AG20443 (cell line): ENCODE measurements around the gene RNASEH2C.
"Not testable (repeated sequence)": the region's sequence is repeated elsewhere in the genome, so short reads cannot be mapped to it uniquely, and the experiment has no call there.

ENCODE experiments used
- DNase-seq: peaks from one replicate; pipeline ENCODE4 v3.0.0; 2012; ENCODE audit warnings: low spot score, mixed read lengths

RNASEH2C gene

DNA sequence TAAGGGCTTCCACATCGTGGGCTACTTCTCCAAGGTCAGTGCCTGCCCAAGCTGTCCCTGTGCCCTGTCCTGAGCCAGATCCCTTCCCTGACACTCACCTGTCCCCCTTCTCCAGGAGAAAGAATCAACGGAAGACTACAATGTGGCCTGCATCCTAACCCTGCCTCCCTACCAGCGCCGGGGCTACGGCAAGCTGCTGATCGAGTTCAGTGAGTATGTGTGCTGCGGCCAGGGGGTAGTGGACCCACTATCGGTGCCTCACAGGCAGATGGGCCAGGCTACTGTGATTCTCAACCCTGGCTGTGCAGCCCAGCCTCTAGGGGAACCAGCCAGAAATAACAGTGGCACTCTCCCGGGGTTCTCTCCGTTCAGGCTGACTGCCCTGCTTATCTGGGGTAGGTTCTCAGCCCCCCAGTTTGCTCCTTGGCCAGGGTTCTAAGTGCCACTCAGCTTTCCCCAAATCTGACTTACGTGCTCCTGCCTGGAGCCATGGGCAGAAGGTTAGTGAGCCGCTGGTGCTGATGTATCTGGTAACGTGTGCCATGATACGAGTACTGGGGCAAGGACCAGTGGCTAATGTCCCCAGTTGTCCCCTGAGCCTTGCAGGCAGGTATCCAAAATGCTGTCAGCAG lies 3.7 kb downstream of the RNASEH2C start:
- no peak for DNase-seq

DNA sequence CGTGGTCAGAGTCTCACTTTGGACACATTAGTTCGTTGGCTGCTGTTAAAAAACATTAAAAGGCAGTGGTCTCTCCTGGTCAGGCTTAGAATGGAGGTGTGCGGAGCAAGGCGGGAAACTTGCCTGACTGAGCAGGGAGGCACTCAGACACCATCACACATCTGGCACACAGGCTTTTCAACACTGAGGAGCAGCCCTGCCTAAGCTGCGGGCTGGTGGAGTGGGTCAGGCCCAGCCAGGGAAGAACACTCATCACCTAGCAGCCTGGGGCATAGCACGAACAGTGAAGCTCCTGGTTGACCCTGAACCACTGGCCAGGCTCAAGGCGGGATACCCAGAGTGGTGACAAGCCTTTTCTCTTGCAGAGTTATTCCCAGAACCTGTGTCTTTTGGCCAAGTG lies 4.3 kb downstream of the RNASEH2C start:
- no peak for DNase-seq

GRCh38 chr11:65714433-65714832 lies 6.2 kb downstream of the RNASEH2C start:
- DNase-seq: no peak

- no peak for DNase-seq
These were observed 7.2 kb downstream of the RNASEH2C start for GRCh38 chr11:65713212-65713969.

- DNase-seq: no peak
These were observed 7.9 kb downstream of the RNASEH2C start for GRCh38 chr11:65712633-65713076.

DNA sequence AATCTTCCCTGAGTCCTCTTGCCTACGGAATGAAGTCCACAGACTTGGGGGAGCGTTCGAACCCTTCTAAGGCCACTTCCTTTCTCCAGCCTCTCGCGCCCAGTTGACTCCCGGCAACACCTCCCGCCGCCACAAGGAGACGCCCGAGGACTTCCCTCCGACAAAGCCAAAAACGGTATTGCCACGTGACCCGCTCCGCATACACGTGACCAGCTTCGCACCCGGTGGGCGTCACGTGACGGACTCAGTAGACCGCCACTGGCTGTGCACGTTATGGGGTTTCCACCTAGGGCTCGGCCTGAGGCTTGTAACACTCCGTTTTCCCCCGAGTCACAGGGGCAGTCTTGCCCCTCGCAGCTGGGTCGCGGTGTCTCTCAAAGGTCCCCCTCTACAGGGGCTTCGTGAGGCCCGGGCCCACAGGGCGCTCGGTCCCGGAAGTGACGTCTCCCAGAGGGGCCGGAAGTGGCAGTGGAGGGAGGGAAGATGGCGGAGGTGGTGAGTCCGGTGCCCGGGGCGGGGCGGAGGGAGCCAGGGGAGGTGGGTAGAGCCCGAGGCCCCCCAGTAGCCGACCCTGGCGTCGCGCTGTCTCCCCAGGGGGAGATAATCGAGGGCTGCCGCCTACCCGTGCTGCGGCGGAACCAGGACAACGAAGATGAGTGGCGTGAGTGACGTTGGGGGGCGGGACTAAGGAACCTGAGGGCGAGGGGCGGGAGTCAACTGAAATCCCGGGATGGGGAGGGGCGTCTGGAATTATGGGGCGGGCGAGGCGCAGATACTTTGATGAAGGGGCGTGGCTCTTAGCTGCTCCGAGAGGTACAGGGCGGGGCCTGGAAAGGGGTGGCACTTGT lies 8.6 kb downstream of the RNASEH2C start, which contains the start of gene KAT5:
Gene KAT5 (plus strand): TSS at position 468 of the 848 bp plus-strand sequence. CDS start 16 bp downstream, at position 484.
- DNase-seq: peak; percentile 95

DNA sequence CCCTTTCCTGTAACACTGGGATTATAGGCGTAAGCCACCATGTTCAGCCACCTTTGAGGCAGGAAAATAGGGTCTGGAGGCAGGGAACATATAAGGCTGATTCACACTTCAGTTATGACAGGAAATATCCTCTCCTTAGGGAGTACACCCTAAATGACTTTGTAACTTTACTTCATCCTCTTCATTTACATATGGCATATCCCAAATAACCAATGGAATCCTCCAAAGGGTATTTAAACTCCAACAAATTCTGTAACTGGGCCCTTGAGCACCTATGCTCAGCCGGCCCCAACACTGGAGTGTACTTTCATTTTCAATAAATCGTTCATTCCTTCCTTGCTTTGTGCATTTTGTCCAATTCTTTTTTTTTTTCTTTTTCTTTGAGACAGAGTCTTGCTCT lies 10.2 kb downstream of the RNASEH2C start:
- DNase-seq: no peak

DNA sequence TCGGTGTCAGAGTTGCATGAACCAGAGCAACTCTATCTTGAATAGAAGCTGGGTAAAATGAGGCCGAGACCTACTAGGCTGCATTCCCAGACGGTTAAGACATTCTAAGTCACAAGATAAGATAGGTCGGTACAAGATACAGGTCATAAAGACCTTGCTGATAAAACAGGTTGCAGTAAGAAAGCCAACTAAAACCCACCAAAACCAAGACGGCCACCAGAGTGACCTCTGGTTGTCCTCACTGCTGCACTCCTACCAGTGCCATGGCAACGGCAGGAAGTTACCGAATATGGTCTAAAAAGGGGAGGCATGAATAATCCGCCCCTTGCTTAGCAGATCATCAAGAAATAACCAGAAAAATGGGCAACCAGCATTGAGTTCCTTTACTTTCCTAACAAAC lies 10.9 kb downstream of the RNASEH2C start:
- DNase-seq: no peak

- no peak for DNase-seq
These were observed 12.1 kb downstream of the RNASEH2C start for GRCh38 chr11:65708451-65708850.

GRCh38 chr11:65707002-65707401 lies 13.6 kb downstream of the RNASEH2C start:
- not testable (repeated sequence) for DNase-seq

GRCh38 chr11:65706303-65706763 lies 14.3 kb downstream of the RNASEH2C start:
- not testable (repeated sequence) for DNase-seq

GRCh38 chr11:65703846-65704245 lies 16.8 kb downstream of the RNASEH2C start:
- DNase-seq: no peak

DNA sequence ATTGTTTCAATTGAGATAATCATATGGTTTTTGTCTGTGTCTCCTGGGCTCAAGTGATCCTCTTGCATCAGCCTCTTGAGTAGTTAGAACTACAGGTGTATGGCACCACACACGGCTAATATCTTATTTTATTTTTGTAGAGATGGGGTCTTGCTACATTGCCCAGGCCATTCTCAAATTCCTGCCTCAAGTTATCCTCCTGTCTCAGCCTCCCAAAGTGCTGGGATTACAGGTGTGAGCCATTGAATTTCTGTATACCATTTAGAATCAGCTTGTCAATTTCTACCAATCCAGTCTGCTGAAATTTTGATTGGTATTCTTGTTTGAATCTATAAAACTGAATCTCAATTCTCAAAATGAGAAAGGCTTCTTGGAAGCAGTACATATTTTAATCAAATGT lies 18.9 kb downstream of the RNASEH2C start:
- DNase-seq: no peak

- no peak for DNase-seq
These were observed 20.2 kb downstream of the RNASEH2C start for GRCh38 chr11:65700399-65700798.

- no peak for DNase-seq
These were observed 21.3 kb downstream of the RNASEH2C start for GRCh38 chr11:65699306-65699705.

GRCh38 chr11:65698205-65698604 lies 22.4 kb downstream of the RNASEH2C start:
- DNase-seq: no peak

- no peak for DNase-seq
These were observed 23.6 kb downstream of the RNASEH2C start for GRCh38 chr11:65696802-65697552.

- no peak for DNase-seq
These were observed 24.9 kb downstream of the RNASEH2C start for GRCh38 chr11:65695459-65696241.

DNA sequence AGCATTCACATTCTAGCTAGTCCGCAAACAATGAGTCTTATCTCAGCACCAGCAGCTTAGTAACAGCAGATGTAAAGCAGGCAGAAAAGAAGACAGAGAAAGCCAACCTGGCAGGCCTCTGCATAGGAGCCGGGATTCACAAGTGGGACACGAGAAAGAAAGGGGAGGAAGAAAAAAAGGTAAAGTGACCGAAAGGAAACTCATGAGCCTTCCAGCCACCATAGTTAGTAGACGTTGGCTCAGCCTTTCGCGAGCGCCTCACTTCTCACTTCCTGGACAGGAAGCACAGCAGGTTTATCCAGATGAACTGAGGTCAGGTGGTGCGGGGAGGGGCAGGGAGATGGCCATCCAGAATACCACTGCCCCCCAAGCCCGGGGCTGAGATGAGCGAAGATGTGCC lies 28.2 kb downstream of the RNASEH2C start:
- DNase-seq: no peak

- DNase-seq: not testable (repeated sequence)
These were observed 28.8 kb downstream of the RNASEH2C start for GRCh38 chr11:65691847-65692246.

DNA sequence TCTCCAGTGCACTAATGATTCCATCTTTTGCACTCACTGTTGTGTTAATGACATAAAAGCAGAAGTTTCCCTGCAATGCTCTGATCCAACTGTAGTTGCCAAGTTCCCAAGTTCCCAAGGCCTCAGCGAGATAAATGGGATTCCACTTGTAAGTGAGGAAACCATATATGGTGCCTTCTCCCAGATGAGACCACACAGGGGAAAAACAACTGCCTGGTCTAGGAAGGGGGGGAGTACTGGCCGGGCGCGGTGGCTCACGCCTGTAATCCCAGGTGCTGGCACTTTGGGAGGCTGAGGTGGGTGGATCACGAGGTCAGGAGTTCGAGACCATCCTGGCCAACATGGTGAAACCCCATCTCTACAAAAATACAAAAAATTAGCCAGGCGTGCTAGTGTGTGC lies 34.6 kb downstream of the RNASEH2C start:
- DNase-seq: no peak
